Activated B cell treated with CpG ODN at 0.5 μM for 24 hours (primary cell): ENCODE data around the gene ASB10. TPM values are rescaled to one million over a fixed set of nuclear protein-coding genes. Genes with fewer than 3 reads are reported as not detected.

Source experiments
- ATAC-seq: fragments of 200-7000 bp; cut with Tn5 transposase; one replicate; pipeline ENCODE4 v1.10.0; 2021; ENCODE audit warnings: low read depth, mild to moderate bottlenecking, moderate library complexity
- CTCF ChIA-PET: fragments of 350-600 bp; sonication (Branson Sonifier 250); formaldehyde crosslinking; loops from one replicate; lab custom pipeline; 2021; ENCODE audit warnings: antibody characterized with exemption; lab: Charles Lee
- POLR2A ChIA-PET: fragments of 350-600 bp; sonication (Branson Sonifier 250); formaldehyde crosslinking; loops from one replicate; lab custom pipeline; 2021; ENCODE audit warnings: antibody characterized with exemption; lab: Charles Lee
- DNase-seq: peaks from one replicate; pipeline ENCODE4 v3.0.0; 2022
- H3K27ac Mint-ChIP-seq: one replicate; pipeline ENCODE4 v1.8.0; 2020; ENCODE audit warnings: mixed read lengths
- H3K27me3 Mint-ChIP-seq: one replicate; pipeline ENCODE4 v1.8.0; 2021; ENCODE audit warnings: mixed read lengths
- H3K36me3 Mint-ChIP-seq: one replicate; pipeline ENCODE4 v1.8.0; 2021; ENCODE audit warnings: low read depth, mixed read lengths
- H3K4me1 Mint-ChIP-seq: one replicate; pipeline ENCODE4 v1.8.0; 2021; ENCODE audit warnings: mixed read lengths
- H3K4me3 Mint-ChIP-seq: one replicate; pipeline ENCODE4 v1.8.0; 2020; ENCODE audit warnings: mild to moderate bottlenecking, mixed read lengths
- H3K9me3 Mint-ChIP-seq: one replicate; pipeline ENCODE4 v1.8.0; 2020; ENCODE audit warnings: mixed read lengths
- intact Hi-C: fragments of 100-400 bp; cut with micrococcal nuclease; formaldehyde crosslinking; loops from one replicate; pipeline ENCODE4 v1.15.1; 2024
- total RNA-seq: library from RNA; stranded (reverse); gene quantifications from 2 replicates; pipeline ENCODE4 v1.2.3, GENCODE V29; 2022
- TF ChIP-seq, protein P1 (sequence below): fragments of 200-600 bp; IDR thresholded peaks from one replicate; pipeline ENCODE4 v1.8.0; 2022; ENCODE audit warnings: antibody characterized with exemption, mild to moderate bottlenecking

ASB10 gene
- total RNA-seq, 1 donor from 2014 or later = not detected

DNA sequence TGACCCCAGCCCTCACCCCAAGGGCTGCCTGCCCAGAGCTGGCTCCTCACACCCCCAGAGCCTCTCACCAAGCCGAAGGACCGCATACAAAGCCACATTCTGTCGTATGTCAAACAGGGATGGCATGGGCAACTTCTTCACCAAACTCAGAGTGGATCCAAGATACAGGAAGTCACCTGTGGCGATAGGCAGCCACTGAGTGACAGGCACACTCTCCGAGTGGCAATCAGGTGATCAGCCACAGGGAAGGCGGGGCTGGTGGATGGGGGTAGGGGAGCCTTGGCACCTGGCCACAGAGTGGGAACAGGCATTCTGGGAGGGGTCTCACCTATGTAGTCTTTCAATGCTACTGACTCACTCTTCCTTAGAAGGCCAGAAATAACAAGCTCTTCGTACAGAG is 7.1 kb upstream of the ASB10 start:
- no peak overlapping the region for H3K4me3 Mint-ChIP-seq
- ChIA-PET CTCF (no interaction called here), POLR2A (no interaction called here)
- TF ChIP-seq, protein P1, sequence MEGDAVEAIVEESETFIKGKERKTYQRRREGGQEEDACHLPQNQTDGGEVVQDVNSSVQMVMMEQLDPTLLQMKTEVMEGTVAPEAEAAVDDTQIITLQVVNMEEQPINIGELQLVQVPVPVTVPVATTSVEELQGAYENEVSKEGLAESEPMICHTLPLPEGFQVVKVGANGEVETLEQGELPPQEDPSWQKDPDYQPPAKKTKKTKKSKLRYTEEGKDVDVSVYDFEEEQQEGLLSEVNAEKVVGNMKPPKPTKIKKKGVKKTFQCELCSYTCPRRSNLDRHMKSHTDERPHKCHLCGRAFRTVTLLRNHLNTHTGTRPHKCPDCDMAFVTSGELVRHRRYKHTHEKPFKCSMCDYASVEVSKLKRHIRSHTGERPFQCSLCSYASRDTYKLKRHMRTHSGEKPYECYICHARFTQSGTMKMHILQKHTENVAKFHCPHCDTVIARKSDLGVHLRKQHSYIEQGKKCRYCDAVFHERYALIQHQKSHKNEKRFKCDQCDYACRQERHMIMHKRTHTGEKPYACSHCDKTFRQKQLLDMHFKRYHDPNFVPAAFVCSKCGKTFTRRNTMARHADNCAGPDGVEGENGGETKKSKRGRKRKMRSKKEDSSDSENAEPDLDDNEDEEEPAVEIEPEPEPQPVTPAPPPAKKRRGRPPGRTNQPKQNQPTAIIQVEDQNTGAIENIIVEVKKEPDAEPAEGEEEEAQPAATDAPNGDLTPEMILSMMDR = no peak
- peaks cover 17% of the 10 kb centered on the region for H3K27me3 Mint-ChIP-seq
- H3K4me1 Mint-ChIP-seq = no peaks in the 10 kb centered on the region
- H3K9me3 Mint-ChIP-seq = no peaks in the 10 kb centered on the region
- no peak overlapping the region for H3K27ac Mint-ChIP-seq
- DNase-seq (no peak), ATAC-seq (no peak)
- no peaks in the 10 kb centered on the region for H3K36me3 Mint-ChIP-seq
- intact Hi-C loops = no loop called here

DNA sequence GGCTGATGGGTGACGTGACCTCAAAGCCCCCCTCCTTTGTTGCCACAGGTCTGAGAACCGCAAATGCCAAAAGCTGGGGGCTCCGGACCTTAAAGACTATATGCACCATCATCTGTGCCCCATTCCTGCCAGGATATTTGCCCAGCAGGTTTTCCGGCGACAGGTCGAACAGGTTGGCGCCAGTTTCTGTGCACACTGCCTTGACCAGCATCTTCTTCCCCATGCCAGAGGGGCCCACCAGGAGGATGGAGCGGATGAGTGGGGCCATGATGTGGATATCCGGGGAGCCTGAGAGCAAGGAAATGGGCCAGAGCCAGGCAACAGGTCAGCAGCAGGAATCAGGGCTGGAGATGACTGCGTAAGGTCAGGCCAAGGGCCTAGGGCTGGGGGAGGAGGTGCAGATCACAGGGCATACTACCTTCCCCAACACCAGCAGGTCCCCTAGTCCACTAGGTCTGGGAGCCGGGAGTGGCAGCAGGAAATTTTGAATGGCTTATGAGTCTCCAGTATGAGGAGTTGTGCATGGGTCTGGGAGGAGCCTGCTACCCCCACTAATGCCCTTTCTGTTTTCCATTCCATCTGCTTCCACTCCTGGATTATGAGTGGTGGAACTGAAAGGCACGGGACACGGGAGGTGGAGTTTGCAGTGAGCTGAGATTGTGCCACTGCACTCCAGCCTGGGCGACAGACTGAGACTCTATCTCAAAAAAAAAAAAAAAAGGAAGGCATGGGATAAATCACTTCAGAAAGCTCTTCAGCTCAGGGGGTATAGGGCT is 6.3 kb upstream of the ASB10 start:
- DNase-seq (no peak), ATAC-seq (no peak)
- Mint-ChIP-seq H3K4me3 (no peak overlapping the region), H3K36me3 (no peaks in the 10 kb centered on the region), H3K27ac (no peak overlapping the region), H3K4me1 (no peaks in the 10 kb centered on the region), H3K9me3 (no peaks in the 10 kb centered on the region), H3K27me3 (peaks cover 19% of the 10 kb centered on the region)
- intact Hi-C loops = no loop called here
- ChIA-PET POLR2A (no interaction called here), CTCF (no interaction called here)
- TF ChIP-seq, protein P1 = no peak

DNA sequence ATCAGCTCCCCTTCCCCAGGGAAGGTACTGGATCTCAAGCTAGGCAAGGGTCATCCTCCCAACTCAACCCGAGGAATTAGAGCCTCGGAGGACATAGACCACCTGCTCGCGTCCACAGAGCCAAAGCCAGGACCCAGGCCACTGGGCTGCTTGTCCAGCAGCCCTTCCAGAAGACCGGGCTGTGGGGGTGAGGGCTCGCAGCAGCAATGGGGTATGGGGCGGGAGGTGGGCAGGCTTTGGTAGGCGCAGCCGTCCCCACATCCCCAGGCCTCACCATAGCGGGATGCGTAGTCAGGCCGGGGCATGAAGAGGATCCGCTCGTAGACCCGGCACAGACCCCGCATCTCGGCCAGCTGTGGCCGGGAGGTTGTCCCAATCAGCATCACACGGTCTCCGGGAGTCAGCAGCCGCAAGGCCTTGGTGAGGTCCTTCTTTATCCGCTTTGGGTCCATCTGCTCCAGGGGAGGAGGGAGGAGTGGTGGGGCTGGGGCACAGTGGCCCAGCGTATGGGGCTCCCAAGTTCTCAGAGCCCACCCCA is 5.0 kb upstream of the ASB10 start:
- Mint-ChIP-seq H3K27ac (no peak overlapping the region), H3K36me3 (no peaks in the 10 kb centered on the region), H3K9me3 (no peaks in the 10 kb centered on the region), H3K4me3 (no peak overlapping the region), H3K4me1 (peaks cover 4% of the 10 kb centered on the region), H3K27me3 (peaks cover 23% of the 10 kb centered on the region)
- ATAC-seq = no peak
- TF ChIP-seq, protein P1 = no peak
- CTCF ChIA-PET = no interaction called here
- POLR2A ChIA-PET = interaction anchor here (0.6 kb wide), 1 partner anchor 85 kb away, joined by 3 read pairs; no protein-coding TSS in a partner anchor
- intact Hi-C loops = no loop called here
- DNase-seq = no peak

DNA sequence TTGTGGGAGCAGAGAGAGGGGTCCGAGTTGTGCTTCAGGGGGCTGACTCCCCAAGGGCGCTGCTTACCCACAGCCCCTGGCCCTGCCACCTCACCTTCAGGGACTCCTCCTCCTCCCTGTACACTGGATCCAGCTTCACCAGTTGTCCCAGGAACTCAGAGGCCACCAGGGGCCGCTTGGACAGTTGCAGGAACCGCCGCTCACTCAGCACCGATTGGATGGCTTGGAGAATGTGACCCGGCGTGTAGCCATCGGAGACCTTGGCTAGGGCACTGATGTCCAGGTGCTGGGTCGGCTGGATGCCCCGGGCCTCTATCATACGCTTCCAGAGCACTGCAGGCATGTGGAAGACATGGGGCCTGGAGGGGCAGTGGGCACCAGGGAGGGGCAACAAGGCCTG is 4.5 kb upstream of the ASB10 start:
- TF ChIP-seq, protein P1 = no peak
- ATAC-seq = no peak
- POLR2A ChIA-PET = interaction anchor here (0.6 kb wide), 1 partner anchor 85 kb away, joined by 3 read pairs; no protein-coding TSS in a partner anchor
- Mint-ChIP-seq H3K27me3 (peaks cover 26% of the 10 kb centered on the region), H3K4me3 (no peak overlapping the region), H3K9me3 (no peaks in the 10 kb centered on the region), H3K36me3 (no peaks in the 10 kb centered on the region), H3K27ac (no peak overlapping the region), H3K4me1 (peaks cover 4% of the 10 kb centered on the region)
- DNase-seq = no peak
- CTCF ChIA-PET = no interaction called here
- intact Hi-C loops = no loop called here

DNA sequence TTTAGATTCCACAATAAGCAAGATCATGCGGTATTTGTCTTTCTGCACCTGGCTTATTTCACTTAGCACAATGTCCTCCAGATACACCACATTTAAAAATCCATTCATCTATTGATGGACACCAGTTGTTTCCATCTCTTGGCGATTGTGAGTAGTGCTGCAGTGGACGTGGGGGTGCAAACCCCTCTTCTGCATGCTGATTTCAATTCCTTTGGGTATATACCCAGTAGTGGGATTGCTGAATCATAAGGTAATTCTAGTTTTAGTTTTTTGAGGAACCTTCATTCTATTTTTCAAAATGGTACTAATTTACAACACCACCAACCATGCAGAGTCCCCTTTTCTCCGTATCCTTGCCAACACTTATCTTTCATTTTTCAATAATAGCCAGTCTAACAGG is 2.0 kb upstream of the ASB10 start:
- POLR2A ChIA-PET = no interaction called here

More for the DNA sequence above, 2.0 kb upstream of the ASB10 start:
- CTCF ChIA-PET = no interaction called here
- ATAC-seq (no peak), DNase-seq (no peak)
- Mint-ChIP-seq H3K4me3 (no peak overlapping the region), H3K36me3 (no peaks in the 10 kb centered on the region), H3K4me1 (peaks cover 4% of the 10 kb centered on the region), H3K9me3 (no peaks in the 10 kb centered on the region), H3K27ac (no peak overlapping the region), H3K27me3 (peaks cover 32% of the 10 kb centered on the region)
- intact Hi-C loops = no loop called here
- TF ChIP-seq, protein P1 = no peak
